GM18498 (cell line): ENCODE data around the gene COL21A1.
"Not testable (repeated sequence)": the region's sequence is repeated elsewhere in the genome, so short reads cannot be mapped to it uniquely, and the experiment has no call there.

Experiments used
- ATAC-seq: cut with Tn5 transposase; IDR thresholded peaks from one replicate; pipeline ENCODE4 v1.9.1; 2021; ENCODE audit warnings: mild to moderate bottlenecking, moderate library complexity; ENCODE audit not compliant: unreplicated experiment

The COL21A1 gene

GRCh38 chr6:56246881-56247653, at the start of gene COL21A1:
Gene COL21A1, minus strand, starts transcription at chr6:56247580. Its CDS starts 64,962 bp downstream, at chr6:56182618.
- no peak for ATAC-seq

GRCh38 chr6:56293781-56294180, 46.4 kb upstream of the COL21A1 start:
- no peak for ATAC-seq

- ATAC-seq: no peak
These were observed 45.3 kb upstream of the COL21A1 start for GRCh38 chr6:56292505-56293181.

- no peak for ATAC-seq
These were observed 44.0 kb upstream of the COL21A1 start for GRCh38 chr6:56291302-56291917.

- no peak for ATAC-seq
These were observed 42.3 kb upstream of the COL21A1 start for GRCh38 chr6:56289721-56290120.

- no peak for ATAC-seq
These were observed 41.0 kb upstream of the COL21A1 start for GRCh38 chr6:56288347-56288746.

- ATAC-seq: no peak
These were observed 35.0 kb upstream of the COL21A1 start for GRCh38 chr6:56282391-56282790.

- no peak for ATAC-seq
These were observed 32.7 kb upstream of the COL21A1 start for GRCh38 chr6:56280126-56280525.

GRCh38 chr6:56279331-56280080, 32.1 kb upstream of the COL21A1 start:
- ATAC-seq: no peak

- no peak for ATAC-seq
These were observed 30.8 kb upstream of the COL21A1 start for GRCh38 chr6:56278171-56278591.

- ATAC-seq: no peak
These were observed 23.5 kb upstream of the COL21A1 start for GRCh38 chr6:56270812-56271441.

- no peak for ATAC-seq
These were observed 20.9 kb upstream of the COL21A1 start for GRCh38 chr6:56268266-56268665.

GRCh38 chr6:56266011-56266410, 18.6 kb upstream of the COL21A1 start:
- ATAC-seq: no peak

GRCh38 chr6:56263596-56264315, 16.4 kb upstream of the COL21A1 start:
- no peak for ATAC-seq

GRCh38 chr6:56260593-56260992, 13.2 kb upstream of the COL21A1 start:
- ATAC-seq: not testable (repeated sequence)

GRCh38 chr6:56259234-56260077, 12.1 kb upstream of the COL21A1 start:
- ATAC-seq: no peak

- ATAC-seq: no peak
These were observed 8.0 kb upstream of the COL21A1 start for GRCh38 chr6:56255349-56255748.

GRCh38 chr6:56250266-56250665, 2.9 kb upstream of the COL21A1 start:
- ATAC-seq: no peak

GRCh38 chr6:56247654-56248122, 308 bp upstream of the COL21A1 start:
- no peak for ATAC-seq
